Brain microvascular endothelial cell (primary cell): Measurements from ENCODE around the gene FXYD6.

ENCODE experiments used
- DNase-seq: peaks from one replicate; pipeline ENCODE4 v3.0.0-alpha.2; 2020
- H3K27ac ChIP-seq: fragments of 250-450 bp; sonication (Bioruptor Pico); 2 replicates; pipeline ENCODE4 v1.5.1; 2020; ENCODE audit warnings: mild to moderate bottlenecking, moderate library complexity
- H3K27me3 ChIP-seq: fragments of 250-450 bp; sonication (Bioruptor Pico); replicated peaks from 2 replicates; pipeline ENCODE4 v1.5.1; 2020; ENCODE audit warnings: mild to moderate bottlenecking
- H3K36me3 ChIP-seq: fragments of 250-450 bp; sonication (Bioruptor Pico); replicated peaks from 2 replicates; pipeline ENCODE4 v1.5.1; 2020; ENCODE audit warnings: mild to moderate bottlenecking
- H3K4me3 ChIP-seq: 2 replicates; pipeline ENCODE4 v1.5.1; 2011; ENCODE audit warnings: low read depth, mild to moderate bottlenecking, control low read depth, low read length, moderate library complexity
- in situ Hi-C: cut with HindIII; loops from 2 replicates; pipeline ENCODE4 v1.10.0; 2017; ENCODE audit warnings: low sequenced_read_pairs, low pct_ligation_motif_present
- TF ChIP-seq, protein P1 (sequence below): IDR thresholded peaks from 2 replicates; pipeline ENCODE4 v1.5.1; 2011; ENCODE audit warnings: low read depth, mild to moderate bottlenecking, moderate library complexity, low read length, control low read depth, inconsistent platforms; ENCODE audit errors: missing control alignments

The FXYD6 gene

DNA sequence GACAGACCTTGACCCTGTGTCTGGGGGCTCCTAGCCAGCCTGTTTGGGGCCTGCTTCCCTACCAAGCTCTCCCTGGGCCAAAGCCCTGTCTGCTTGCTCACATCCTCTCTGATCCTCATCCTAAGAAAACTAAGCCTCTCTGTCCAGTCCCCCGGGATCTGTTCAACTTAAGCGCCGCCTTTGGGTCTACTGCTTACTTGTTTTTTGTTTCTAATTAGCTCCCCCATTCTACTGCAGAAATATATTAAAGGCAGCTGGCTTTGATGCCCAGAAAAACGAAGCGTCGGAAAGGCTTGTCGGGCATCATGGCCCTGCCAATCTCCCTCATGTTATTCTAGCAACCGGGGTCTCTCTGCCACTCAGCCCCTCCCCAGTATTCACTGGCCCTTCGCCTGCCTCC is 82.9 kb downstream of the FXYD6 start:
- TF ChIP-seq, protein P1, sequence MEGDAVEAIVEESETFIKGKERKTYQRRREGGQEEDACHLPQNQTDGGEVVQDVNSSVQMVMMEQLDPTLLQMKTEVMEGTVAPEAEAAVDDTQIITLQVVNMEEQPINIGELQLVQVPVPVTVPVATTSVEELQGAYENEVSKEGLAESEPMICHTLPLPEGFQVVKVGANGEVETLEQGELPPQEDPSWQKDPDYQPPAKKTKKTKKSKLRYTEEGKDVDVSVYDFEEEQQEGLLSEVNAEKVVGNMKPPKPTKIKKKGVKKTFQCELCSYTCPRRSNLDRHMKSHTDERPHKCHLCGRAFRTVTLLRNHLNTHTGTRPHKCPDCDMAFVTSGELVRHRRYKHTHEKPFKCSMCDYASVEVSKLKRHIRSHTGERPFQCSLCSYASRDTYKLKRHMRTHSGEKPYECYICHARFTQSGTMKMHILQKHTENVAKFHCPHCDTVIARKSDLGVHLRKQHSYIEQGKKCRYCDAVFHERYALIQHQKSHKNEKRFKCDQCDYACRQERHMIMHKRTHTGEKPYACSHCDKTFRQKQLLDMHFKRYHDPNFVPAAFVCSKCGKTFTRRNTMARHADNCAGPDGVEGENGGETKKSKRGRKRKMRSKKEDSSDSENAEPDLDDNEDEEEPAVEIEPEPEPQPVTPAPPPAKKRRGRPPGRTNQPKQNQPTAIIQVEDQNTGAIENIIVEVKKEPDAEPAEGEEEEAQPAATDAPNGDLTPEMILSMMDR = no peak
- no peaks in the 10 kb centered on the region for H3K36me3 ChIP-seq
- in situ Hi-C loops = no loop called here
- DNase-seq = no peak
- H3K27me3 ChIP-seq = peaks cover 45% of the 10 kb centered on the region
- no peak overlapping the region for H3K4me3 ChIP-seq
- H3K27ac ChIP-seq = no peak overlapping the region

- no peak for DNase-seq
- H3K27ac ChIP-seq = no peak overlapping the region
- H3K36me3 ChIP-seq = no peaks in the 10 kb centered on the region
- H3K27me3 ChIP-seq = peaks cover 42% of the 10 kb centered on the region
- TF ChIP-seq, protein P1 = no peak
- no peak overlapping the region for H3K4me3 ChIP-seq
- in situ Hi-C loops = no loop called here
Observed at GRCh38 chr11:117792992-117793391, 83.5 kb downstream of the FXYD6 start.

- TF ChIP-seq, protein P1 = no peak
- Histone ChIP-seq H3K27ac (no peak overlapping the region), H3K36me3 (no peaks in the 10 kb centered on the region), H3K4me3 (no peak overlapping the region), H3K27me3 (peaks cover 36% of the 10 kb centered on the region)
- no peak for DNase-seq
- in situ Hi-C loops = no loop called here
Observed at GRCh38 chr11:117792241-117792640, 84.2 kb downstream of the FXYD6 start.

DNA sequence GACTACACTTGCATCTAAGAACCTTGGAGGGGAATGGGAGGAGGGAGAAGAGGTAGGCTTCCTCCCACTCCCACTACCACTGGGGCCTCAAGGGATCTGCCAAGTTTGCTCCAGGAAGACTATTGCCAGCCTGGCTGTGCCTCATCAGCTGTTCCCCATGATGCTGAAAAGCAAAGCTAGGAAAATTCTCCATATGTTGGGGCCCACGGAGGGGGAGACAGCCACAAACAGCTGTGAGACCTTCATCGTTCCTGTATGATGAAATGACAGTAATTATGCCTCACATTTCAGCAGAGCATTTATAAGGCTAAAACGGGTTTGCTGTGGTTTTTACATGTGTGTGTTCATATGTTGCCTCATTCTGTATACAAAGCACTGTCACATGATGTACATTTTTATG is 86.2 kb downstream of the FXYD6 start:
- Histone ChIP-seq H3K27ac (no peak overlapping the region), H3K27me3 (peaks cover 28% of the 10 kb centered on the region), H3K4me3 (no peak overlapping the region), H3K36me3 (no peaks in the 10 kb centered on the region)
- TF ChIP-seq, protein P1 = no peak
- in situ Hi-C loops = no loop called here
- no peak for DNase-seq

DNA sequence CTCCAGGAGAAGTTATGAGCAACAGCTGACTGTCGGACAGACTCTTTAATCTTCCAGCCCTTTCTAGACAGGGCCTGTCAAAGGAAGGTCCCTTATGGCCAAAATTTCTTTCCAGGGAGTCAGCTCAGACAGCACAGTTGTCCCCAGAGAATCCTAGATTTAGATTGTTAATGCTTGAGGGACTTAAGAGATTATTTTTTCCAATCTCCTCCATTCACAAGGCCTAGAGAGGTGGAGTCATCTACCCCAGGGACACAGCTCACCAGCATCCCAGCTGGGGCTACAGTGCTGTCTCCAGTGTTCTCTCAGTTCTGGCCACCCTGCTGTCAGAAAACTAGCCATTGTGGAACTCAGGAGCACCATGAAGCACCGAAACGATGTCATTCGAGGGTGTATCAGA is 87.2 kb downstream of the FXYD6 start:
- no peak overlapping the region for H3K27ac ChIP-seq
- TF ChIP-seq, protein P1 = no peak
- no peaks in the 10 kb centered on the region for H3K36me3 ChIP-seq
- no peak overlapping the region for H3K4me3 ChIP-seq
- in situ Hi-C loops = no loop called here
- no peak for DNase-seq
- H3K27me3 ChIP-seq = peaks cover 19% of the 10 kb centered on the region
